ENCODE data around the gene VGLL4. TPM values are rescaled to one million over a fixed set of nuclear protein-coding genes. Genes with fewer than 3 reads are reported as not detected.

The VGLL4 gene
- total RNA-seq, 1 experiment from 2014 or later, result 46.3 TPM

DNA sequence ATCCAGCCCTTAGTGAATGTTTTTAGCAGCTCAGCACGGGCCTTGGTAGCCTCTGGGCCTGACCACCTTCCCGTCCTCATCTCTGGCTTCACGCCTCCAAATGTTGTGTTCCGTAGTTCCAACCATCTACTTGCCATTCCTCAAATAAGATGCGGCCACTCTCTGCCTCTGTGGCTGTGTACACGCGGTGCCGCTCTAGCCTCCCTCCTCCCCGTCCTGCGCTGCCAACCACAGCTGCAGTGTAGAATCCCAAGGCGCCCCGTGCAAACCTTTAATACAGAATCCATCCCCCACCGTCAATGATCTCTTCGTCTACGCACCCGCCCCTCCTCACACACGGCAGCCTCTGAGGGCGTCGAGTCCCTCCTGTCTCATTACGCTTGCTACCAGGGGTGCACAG is 77.2 kb downstream of the VGLL4 start:
- Histone ChIP-seq H3K79me2 (ENCODE audit: low read length) (peaks cover 68% of the 10 kb centered on the region), H4K20me1 (ENCODE audit: low read length) (0 out of 2 replicates have a peak, but pooled peaks cover 9% of the 10 kb centered on the region), H3K9me2 (replicated peaks; ENCODE audit: low read length) (no peaks in the 10 kb centered on the region), H3K9ac (ENCODE audit: low read length) (no peak overlapping the region), H3K36me3 (ENCODE audit: low read depth, low read length) (peaks cover 16% of the 10 kb centered on the region; the same call in 1 of the 2 replicates), H3K4me2 (ENCODE audit: low read length) (no peak overlapping the region), H3K27me3 (ENCODE audit: low read length) (no peaks in the 10 kb centered on the region), H3F3A (ENCODE audit: low read length, unreplicated experiment) (peaks cover 6% of the 10 kb centered on the region), H3K4me3 (ENCODE audit: low read length) (no peak overlapping the region), H3K9me3 (ENCODE audit: low read length) (no peaks in the 10 kb centered on the region), H3K4me1 (ENCODE audit: insufficient read depth, low read length) (peaks cover 46% of the 10 kb centered on the region), H2AFZ (ENCODE audit: low read length) (no peak overlapping the region), H3K27ac (ENCODE audit: low read length) (no peak overlapping the region)
- POLR2A ChIA-PET (ENCODE audit: unreplicated experiment), result no interaction called here
- TF ChIP-seq EZH2phosphoT487 (IDR thresholded peaks at IDR 0.05; ENCODE audit: borderline replicate concordance, low read length) (no peak), EZH2 (IDR thresholded peaks at IDR 0.05; ENCODE audit: low read length, unreplicated experiment) (no peak)
- TF ChIP-seq, protein P1, sequence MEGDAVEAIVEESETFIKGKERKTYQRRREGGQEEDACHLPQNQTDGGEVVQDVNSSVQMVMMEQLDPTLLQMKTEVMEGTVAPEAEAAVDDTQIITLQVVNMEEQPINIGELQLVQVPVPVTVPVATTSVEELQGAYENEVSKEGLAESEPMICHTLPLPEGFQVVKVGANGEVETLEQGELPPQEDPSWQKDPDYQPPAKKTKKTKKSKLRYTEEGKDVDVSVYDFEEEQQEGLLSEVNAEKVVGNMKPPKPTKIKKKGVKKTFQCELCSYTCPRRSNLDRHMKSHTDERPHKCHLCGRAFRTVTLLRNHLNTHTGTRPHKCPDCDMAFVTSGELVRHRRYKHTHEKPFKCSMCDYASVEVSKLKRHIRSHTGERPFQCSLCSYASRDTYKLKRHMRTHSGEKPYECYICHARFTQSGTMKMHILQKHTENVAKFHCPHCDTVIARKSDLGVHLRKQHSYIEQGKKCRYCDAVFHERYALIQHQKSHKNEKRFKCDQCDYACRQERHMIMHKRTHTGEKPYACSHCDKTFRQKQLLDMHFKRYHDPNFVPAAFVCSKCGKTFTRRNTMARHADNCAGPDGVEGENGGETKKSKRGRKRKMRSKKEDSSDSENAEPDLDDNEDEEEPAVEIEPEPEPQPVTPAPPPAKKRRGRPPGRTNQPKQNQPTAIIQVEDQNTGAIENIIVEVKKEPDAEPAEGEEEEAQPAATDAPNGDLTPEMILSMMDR (conservative IDR thresholded peaks at IDR 0.05; ENCODE audit: low read depth, low read length), result no peak
- no TSS peak for BruUV-seq (replicated peaks)
- CTCF ChIA-PET, result no interaction called here
- ATAC-seq (no peak), DNase-seq (no peak)
- intact Hi-C loops (cut with micrococcal nuclease), result no loop called here

DNA sequence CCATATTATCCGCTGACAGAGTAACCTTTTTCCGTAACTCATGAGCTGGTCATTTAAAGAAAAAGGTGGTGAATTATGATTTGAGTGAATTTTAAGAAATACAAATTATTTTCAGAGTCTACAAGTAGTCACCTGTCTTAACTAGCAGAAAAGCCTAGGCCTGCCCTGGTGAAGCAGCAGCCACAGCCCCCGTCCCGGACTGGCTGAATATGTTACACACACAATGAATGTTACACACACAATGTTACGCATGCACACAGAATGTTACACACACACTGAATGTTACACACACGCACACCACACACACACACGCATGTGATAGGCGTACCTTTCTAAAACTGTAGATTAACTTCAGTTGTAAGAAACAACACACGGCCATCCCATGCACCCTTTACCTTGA is 77.8 kb downstream of the VGLL4 start:
- H3K9ac ChIP-seq (ENCODE audit: low read length), result no peak overlapping the region
- intact Hi-C loops (cut with micrococcal nuclease), result no loop called here
- no peak for DNase-seq
- H3K4me1 ChIP-seq (ENCODE audit: insufficient read depth, low read length), result peaks cover 40% of the 10 kb centered on the region
- ChIA-PET CTCF (no interaction called here), POLR2A (ENCODE audit: unreplicated experiment) (no interaction called here)
- 0 out of 2 replicates have a peak, but pooled peaks cover 9% of the 10 kb centered on the region for H4K20me1 ChIP-seq (ENCODE audit: low read length)
- no peaks in the 10 kb centered on the region for H3K9me2 ChIP-seq (replicated peaks; ENCODE audit: low read length)
- H3K4me3 ChIP-seq (ENCODE audit: low read length), result no peak overlapping the region
- no peaks in the 10 kb centered on the region for H3K9me3 ChIP-seq (ENCODE audit: low read length)
- TF ChIP-seq, protein P1 (conservative IDR thresholded peaks at IDR 0.05; ENCODE audit: low read depth, low read length), result no peak
- TF ChIP-seq EZH2 (IDR thresholded peaks at IDR 0.05; ENCODE audit: low read length, unreplicated experiment), result no peak
- TF ChIP-seq EZH2phosphoT487 (IDR thresholded peaks at IDR 0.05; ENCODE audit: borderline replicate concordance, low read length), result no peak
- no peak overlapping the region for H3K4me2 ChIP-seq (ENCODE audit: low read length)
- no peaks in the 10 kb centered on the region for H3K27me3 ChIP-seq (ENCODE audit: low read length)
- H2AFZ ChIP-seq (ENCODE audit: low read length), result no peak overlapping the region
- BruUV-seq (replicated peaks), result no TSS peak
- H3K79me2 ChIP-seq (ENCODE audit: low read length), result peaks cover 63% of the 10 kb centered on the region
- no peak overlapping the region for H3K27ac ChIP-seq (ENCODE audit: low read length)
- ATAC-seq, result no peak
- peaks cover 16% of the 10 kb centered on the region; the same call in 1 of the 2 replicates for H3K36me3 ChIP-seq (ENCODE audit: low read depth, low read length)
- peaks cover 6% of the 10 kb centered on the region for H3F3A ChIP-seq (ENCODE audit: low read length, unreplicated experiment)

DNA sequence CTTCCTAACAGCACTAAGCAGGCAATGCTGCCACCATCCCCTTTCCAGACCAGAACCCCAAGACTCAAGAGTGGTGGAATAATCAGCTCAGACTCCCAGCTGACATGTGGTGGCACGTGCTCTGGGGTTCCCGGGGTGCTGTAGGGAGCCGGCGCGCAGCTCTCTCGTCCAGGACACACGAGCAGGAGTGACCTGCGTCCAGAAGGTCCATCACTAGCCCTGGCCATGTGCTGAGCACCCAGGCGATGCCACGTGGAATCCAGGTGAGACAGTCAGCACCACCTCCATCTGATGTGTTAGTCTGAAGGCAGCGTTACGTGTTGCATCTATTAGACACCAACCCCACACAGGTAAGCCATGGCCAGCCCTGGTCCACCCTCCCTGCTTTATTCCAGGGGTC is 78.2 kb downstream of the VGLL4 start:
- peaks cover 6% of the 10 kb centered on the region for H3F3A ChIP-seq (ENCODE audit: low read length, unreplicated experiment)
- H3K9me2 ChIP-seq (replicated peaks; ENCODE audit: low read length), result no peaks in the 10 kb centered on the region
- no peak overlapping the region for H2AFZ ChIP-seq (ENCODE audit: low read length)
- no peaks in the 10 kb centered on the region for H3K27me3 ChIP-seq (ENCODE audit: low read length)
- H3K9ac ChIP-seq (ENCODE audit: low read length), result no peak overlapping the region
- ATAC-seq (no peak), DNase-seq (no peak)
- H4K20me1 ChIP-seq (ENCODE audit: low read length), result 0 out of 2 replicates have a peak, but pooled peaks cover 9% of the 10 kb centered on the region
- peaks cover 36% of the 10 kb centered on the region for H3K4me1 ChIP-seq (ENCODE audit: insufficient read depth, low read length)
- POLR2A ChIA-PET (ENCODE audit: unreplicated experiment), result no interaction called here
- no peak overlapping the region for H3K4me3 ChIP-seq (ENCODE audit: low read length)
- peaks cover 16% of the 10 kb centered on the region; the same call in 1 of the 2 replicates for H3K36me3 ChIP-seq (ENCODE audit: low read depth, low read length)
- CTCF ChIA-PET, result no interaction called here
- no TSS peak for BruUV-seq (replicated peaks)
- H3K9me3 ChIP-seq (ENCODE audit: low read length), result no peaks in the 10 kb centered on the region
- H3K4me2 ChIP-seq (ENCODE audit: low read length), result no peak overlapping the region
- H3K79me2 ChIP-seq (ENCODE audit: low read length), result peaks cover 58% of the 10 kb centered on the region
- no peak overlapping the region for H3K27ac ChIP-seq (ENCODE audit: low read length)
- intact Hi-C loops (cut with micrococcal nuclease), result no loop called here
- TF ChIP-seq EZH2phosphoT487 (IDR thresholded peaks at IDR 0.05; ENCODE audit: borderline replicate concordance, low read length) (no peak), EZH2 (IDR thresholded peaks at IDR 0.05; ENCODE audit: low read length, unreplicated experiment) (no peak)
- TF ChIP-seq, protein P1 (conservative IDR thresholded peaks at IDR 0.05; ENCODE audit: low read depth, low read length), result no peak

All from PC-3 (cell line).